H1 (cell line): ENCODE results near the gene CASP1. TPM values are rescaled to one million over a fixed set of nuclear protein-coding genes. Genes with fewer than 3 reads are reported as not detected.
"Not testable (repeated sequence)": the region's sequence is repeated elsewhere in the genome, so short reads cannot be mapped to it uniquely, and the experiment has no call there.

Experiments used
- CTCF ChIA-PET: fragments of 300-600 bp; sonication (Branson Sonifier 250); formaldehyde crosslinking; loops from one replicate; lab custom pipeline; 2021; ENCODE audit not compliant: partially characterized antibody; lab: Charles Lee
- POLR2A ChIA-PET: fragments of 300-600 bp; sonication (Branson Sonifier 250); formaldehyde crosslinking; loops from one replicate; lab custom pipeline; 2021; ENCODE audit warnings: inconsistent platforms; ENCODE audit not compliant: partially characterized antibody; lab: Charles Lee
- DNase-seq, 2 experiments: peaks; one replicate each; pipeline versions ENCODE4 v3.0.0 to v3.0.0-alpha.2; 2010 to 2022; ENCODE audit warnings: low spot score in 2 of 2, low read depth in 1 of 2, mixed read lengths in 1 of 2
- FAIRE-seq: peaks from 2 replicates; lab custom pipeline; 2011; peaks lifted over from hg19 to GRCh38; lab: Jason Lieb, UNC
- H2AFZ ChIP-seq: 2 replicates; pipeline ENCODE4 v1.8.1; 2012; ENCODE audit warnings: low read length, inconsistent platforms
- H2AK5ac ChIP-seq: 2 replicates; pipeline ENCODE4 v1.6.1; 2013; ENCODE audit warnings: low read depth, low read length
- H2BK120ac ChIP-seq: replicated peaks from 2 replicates; pipeline ENCODE3; 2013; ENCODE audit warnings: low read depth, low read length, inconsistent platforms
- H2BK12ac ChIP-seq: 2 replicates; pipeline ENCODE4 v1.6.1; 2013; ENCODE audit warnings: low read depth, low read length
- H2BK15ac ChIP-seq: 2 replicates; pipeline ENCODE4 v1.6.1; 2013; ENCODE audit warnings: low read length
- H2BK20ac ChIP-seq: 2 replicates; pipeline ENCODE4 v1.6.1; 2013; ENCODE audit warnings: low read length
- H2BK5ac ChIP-seq: 2 replicates; pipeline ENCODE4 v1.6.1; 2013; ENCODE audit warnings: low read depth, low read length
- H3K14ac ChIP-seq: 2 replicates; pipeline ENCODE4 v1.6.1; 2013; ENCODE audit warnings: inconsistent platforms; ENCODE audit not compliant: insufficient read length
- H3K18ac ChIP-seq: 2 replicates; pipeline ENCODE4 v1.6.1; 2013; ENCODE audit warnings: low read length; ENCODE audit errors: extremely low read depth
- H3K23ac ChIP-seq: 2 replicates; pipeline ENCODE4 v1.6.1; 2013; ENCODE audit warnings: inconsistent platforms; ENCODE audit not compliant: insufficient read length
- H3K23me2 ChIP-seq: 2 replicates; pipeline ENCODE4 v1.6.1; 2013; ENCODE audit warnings: low read depth, low read length
- H3K27ac ChIP-seq: 2 replicates; pipeline ENCODE4 v1.6.1; 2011; ENCODE audit warnings: low read depth, low read length, inconsistent platforms
- H3K27me3 ChIP-seq, 4 experiments: replicated peaks in 1 of 4; 1 replicate in 1 of 4; 2 replicates in 3 of 4; pipeline versions ENCODE4 v1.6.1 to v1.8.1; 2011 to 2013; ENCODE audit warnings: low read length in 3 of 4, mild to moderate bottlenecking in 3 of 4, inconsistent platforms in 2 of 4, mixed read lengths in 2 of 4, moderate library complexity in 1 of 4; ENCODE audit not compliant: control insufficient read depth in 3 of 4, insufficient read depth in 3 of 4; ENCODE audit errors: extremely low read depth in 1 of 4
- H3K36me3 ChIP-seq, 4 experiments: 2 replicates each; pipeline versions ENCODE4 v1.6.1 to v1.8.1; 2011 to 2013; ENCODE audit warnings: mild to moderate bottlenecking in 4 of 4, low read length in 3 of 4, moderate library complexity in 2 of 4, control low read depth in 1 of 4, inconsistent platforms in 1 of 4; ENCODE audit not compliant: insufficient read depth in 4 of 4, control insufficient read depth in 2 of 4
- H3K4ac ChIP-seq: replicated peaks from 2 replicates; pipeline ENCODE3; 2013; ENCODE audit warnings: low read length, low read depth, mixed read lengths, inconsistent platforms; ENCODE audit not compliant: insufficient read length
- H3K4me1 ChIP-seq, 4 experiments: replicated peaks in 1 of 4; 1 replicate in 1 of 4; 2 replicates in 3 of 4; pipeline versions ENCODE4 v1.6.1 to v1.8.1; 2011 to 2013; ENCODE audit warnings: low read length in 3 of 4, inconsistent platforms in 2 of 4, mixed read lengths in 1 of 4; ENCODE audit not compliant: insufficient read depth in 4 of 4, control insufficient read depth in 3 of 4
- H3K4me2 ChIP-seq, 2 experiments: 2 replicates each; pipeline versions ENCODE4 v1.6.1 to v1.8.1; 2011 to 2013; ENCODE audit warnings: low read depth in 2 of 2, low read length in 2 of 2, control low read depth in 1 of 2, inconsistent platforms in 1 of 2, mild to moderate bottlenecking in 1 of 2; ENCODE audit not compliant: insufficient read depth in 1 of 2
- H3K4me3 ChIP-seq, 4 experiments: fragments of 200-600, 300-600 bp in 1 of 4; sonication (generic), shearing (Covaris generic), sonication (Bioruptor Twin) in 1 of 4; 2 replicates each; pipeline versions ENCODE4 v1.5.1 to v1.8.1; 2011 to 2016; ENCODE audit warnings: low read length in 4 of 4, low read depth in 3 of 4, control low read depth in 2 of 4, inconsistent platforms in 2 of 4, mild to moderate bottlenecking in 2 of 4, mixed read lengths in 1 of 4, moderate library complexity in 1 of 4; ENCODE audit not compliant: insufficient read depth in 2 of 4; ENCODE audit errors: extremely low read depth in 1 of 4
- H3K56ac ChIP-seq: replicated peaks from 2 replicates; pipeline ENCODE3; 2013; ENCODE audit warnings: low read depth, mild to moderate bottlenecking, mixed read lengths, low read length, inconsistent platforms; ENCODE audit not compliant: insufficient read length
- H3K79me1 ChIP-seq: 2 replicates; pipeline ENCODE4 v1.6.1; 2013; ENCODE audit warnings: low read depth, low read length, control low read depth
- H3K79me2 ChIP-seq, 2 experiments: 2 replicates each; pipeline versions ENCODE4 v1.6.1 to v1.8.1; 2012 to 2013; ENCODE audit warnings: low read length in 2 of 2, mild to moderate bottlenecking in 2 of 2, inconsistent platforms in 1 of 2; ENCODE audit not compliant: insufficient read depth in 2 of 2, control insufficient read depth in 1 of 2
- H3K9ac ChIP-seq, 4 experiments: replicated peaks in 1 of 4; 1 replicate in 1 of 4; 2 replicates in 3 of 4; pipeline versions ENCODE4 v1.6.1 to v1.8.1; 2011 to 2013; ENCODE audit warnings: low read depth in 3 of 4, low read length in 3 of 4, control low read depth in 2 of 4, mild to moderate bottlenecking in 2 of 4, moderate library complexity in 2 of 4, inconsistent platforms in 1 of 4; ENCODE audit errors: extremely low read depth in 1 of 4
- H3K9me3 ChIP-seq, 2 experiments: 2 replicates each; pipeline versions ENCODE4 v1.6.1 to v1.8.1; 2012 to 2013; ENCODE audit warnings: mild to moderate bottlenecking in 2 of 2, moderate library complexity in 2 of 2, control low read depth in 1 of 2, inconsistent platforms in 1 of 2, low read depth in 1 of 2, low read length in 1 of 2, mixed read lengths in 1 of 2; ENCODE audit not compliant: insufficient read depth in 2 of 2
- H4K20me1 ChIP-seq, 2 experiments: replicated peaks in 1 of 2; 2 replicates each; pipeline versions ENCODE3 to v1.8.1; 2011 to 2013; ENCODE audit warnings: inconsistent platforms in 2 of 2, low read length in 2 of 2, mild to moderate bottlenecking in 1 of 2; ENCODE audit not compliant: insufficient read depth in 2 of 2, control insufficient read depth in 1 of 2
- H4K5ac ChIP-seq: 2 replicates; pipeline ENCODE4 v1.6.1; 2013; ENCODE audit warnings: low read length, low read depth, mixed read lengths, inconsistent platforms; ENCODE audit not compliant: insufficient read length
- H4K8ac ChIP-seq: 2 replicates; pipeline ENCODE4 v1.8.0; 2013; ENCODE audit warnings: mild to moderate bottlenecking, moderate library complexity, low read length, inconsistent platforms; ENCODE audit not compliant: insufficient read depth; ENCODE audit errors: extremely low read depth
- H4K91ac ChIP-seq: replicated peaks from 2 replicates; pipeline ENCODE3; 2013; ENCODE audit warnings: low read length, mixed read lengths, inconsistent platforms; ENCODE audit not compliant: insufficient read length
- PHF8 ChIP-seq: fragments of 200-600 bp; sonication (generic); conservative IDR thresholded peaks from 2 replicates; pipeline ENCODE4 v1.7.1; 2012; ENCODE audit warnings: low read depth, mild to moderate bottlenecking, inconsistent platforms, low read length, moderate library complexity
- SIN3A ChIP-seq, 2 experiments: IDR thresholded peaks in 1 of 2; conservative IDR thresholded peaks in 1 of 2; 2 replicates each; pipeline ENCODE4 v1.6.1; 2011 to 2012; ENCODE audit warnings: low read length in 2 of 2, improper control_type of control experiment in 1 of 2, low read depth in 1 of 2, mild to moderate bottlenecking in 1 of 2
- SIX5 ChIP-seq: IDR thresholded peaks from 2 replicates; pipeline ENCODE4 v1.6.1; 2011; ENCODE audit warnings: mild to moderate bottlenecking, low read depth, low read length
- SUZ12 ChIP-seq: fragments of 200-600 bp; sonication (generic); IDR thresholded peaks from 2 replicates; pipeline ENCODE4 v1.6.1; 2012; ENCODE audit warnings: mild to moderate bottlenecking, inconsistent platforms, low read length, moderate library complexity, mixed read lengths
- YY1 ChIP-seq: IDR thresholded peaks from 2 replicates; pipeline ENCODE4 v1.6.1; 2011; ENCODE audit warnings: low read depth, mild to moderate bottlenecking, low read length
- WGBS, 2 experiments: shearing (Covaris generic) in 1 of 2; methylation state at CpG; one replicate each; pipeline versions ENCODE4 v1.1.6 to v1.1.7; 2013 to 2015; ENCODE audit warnings: low lambda C conversion rate in 2 of 2, mixed read lengths in 2 of 2, inconsistent platforms in 1 of 2, low coverage in 1 of 2, missing lambda C conversion rate in 1 of 2; ENCODE audit not compliant: insufficient replicate concordance in 2 of 2, insufficient coverage in 1 of 2, insufficient read length in 1 of 2; ENCODE audit errors: extremely low coverage in 1 of 2, missing lambda C conversion rate in 1 of 2; 5-methylcytosine and 5-hydroxymethylcytosine counted together
- polyA plus RNA-seq, 7 experiments: library from polyadenylated mRNA; depleted of rRNA in 3 of 7; stranded (reverse) in 5 of 7; unstranded in 2 of 7; fragments of >200 nt in 5 of 7; fragments of 200-250 nt in 2 of 7; gene quantifications; 1 replicate in 5 of 7; 2 replicates in 1 of 7; 4 replicates in 1 of 7; pipeline versions ENCODE4 v1.2.1 to v1.2.3, GENCODE V29; 2011 to 2013; ENCODE audit warnings: missing spikeins in 2 of 7, mixed read lengths in 2 of 7
- total RNA-seq: library from RNA; stranded (reverse); fragmentation: NEBNext Ultra II Directional; extraction: Animal tissue kit (Norgen Biotek cat#: 25700); gene quantifications from 2 replicates; pipeline ENCODE4 v1.2.1, GENCODE V29; 2021

Gene CASP1
- total and polyA plus RNA-seq, 2 of the 8 experiments (the other 6 are each of a cell fraction or from before 2014, with no cell fraction given) = not detected

GRCh38 chr11:105070306-105070705, 35.4 kb upstream of the CASP1 start (continued):
- TF ChIP-seq SUZ12 (no peak), PHF8 (no peak), YY1 (no peak), SIX5 (no peak), SIN3A (conservative IDR thresholded peaks at IDR 0.05 in 1 of 2, IDR thresholded peaks at IDR 0.05 in 1 of 2; ENCODE audit: low read depth in 1 of 2, low read length in 2 of 2) (no peak)

- H2BK120ac ChIP-seq, H3K27me3 ChIP-seq, H3K4me2 ChIP-seq, H2BK5ac ChIP-seq, H2BK20ac ChIP-seq, H3K18ac ChIP-seq, H3K4ac ChIP-seq, H4K91ac ChIP-seq, H3K23ac ChIP-seq, H3K36me3 ChIP-seq, H4K8ac ChIP-seq, POLR2A ChIA-PET, H3K23me2 ChIP-seq, H3K4me3 ChIP-seq, H3K14ac ChIP-seq, H4K20me1 ChIP-seq, H3K56ac ChIP-seq, FAIRE-seq, H3K4me1 ChIP-seq, H2BK15ac ChIP-seq, H2BK12ac ChIP-seq, H3K79me1 ChIP-seq, H2AFZ ChIP-seq, H3K27ac ChIP-seq, H3K9ac ChIP-seq, H2AK5ac ChIP-seq, H4K5ac ChIP-seq, H3K9me3 ChIP-seq, H3K79me2 ChIP-seq, DNase-seq: not testable (repeated sequence)
- CTCF ChIA-PET = interaction anchor here (0.6 to 0.7 kb wide), 2 partner anchors 128 to 289 kb away, joined by 3 read pairs; no protein-coding TSS in a partner anchor
- WGBS, 2 experiments = 60% methylated on average over 1 of the region's 2 CpGs; no CpG with 5 or more reads in 1 of the 2 experiments
Measured at GRCh38 chr11:105069749-105070148, 34.8 kb upstream of the CASP1 start.
